MCF 10A (cell line): ENCODE measurements around the gene CBX7. TPM values are rescaled to one million over a fixed set of nuclear protein-coding genes. Genes with fewer than 3 reads are reported as not detected.

ENCODE experiments used
- Bru-seq: library from RNA; stranded (reverse); fragments of 400-500 nt; gene quantifications from one replicate; lab custom pipeline; 2021; lab: Mats Ljungman, UMichigan
- BruChase-seq, 2 experiments: library from RNA; stranded (reverse); fragments of 400-500 nt; gene quantifications; one replicate each; lab custom pipeline; 2021; lab: Mats Ljungman, UMichigan
- BruUV-seq: library from RNA; stranded (reverse); fragments of 400-500 nt; replicated peaks from 2 replicates; lab custom pipeline; 2021; lab: Mats Ljungman, UMichigan
- CTCF ChIA-PET: fragments of 300-600 bp; sonication (Branson Sonifier 250); formaldehyde crosslinking; extraction: SDS; loops from one replicate; lab custom pipeline; 2021; ENCODE audit warnings: antibody characterized with exemption, inconsistent platforms; lab: Yijun Ruan, JAX
- POLR2A ChIA-PET: fragments of 300-600, 350-650 bp; sonication (Branson Sonifier 250); formaldehyde crosslinking; extraction: SDS; loops from one replicate; lab custom pipeline; 2020; ENCODE audit warnings: antibody characterized with exemption, inconsistent platforms; lab: Yijun Ruan, JAX
- DNase-seq: peaks from one replicate; pipeline ENCODE4 v3.0.0-alpha.2; 2018; ENCODE audit not compliant: unreplicated experiment
- H3K27ac Mint-ChIP-seq: one replicate; pipeline ENCODE4 v1.8.0; 2022; ENCODE audit warnings: mild to moderate bottlenecking, low read depth, mixed read lengths; ENCODE audit not compliant: unreplicated experiment
- H3K27me3 Mint-ChIP-seq: one replicate; pipeline ENCODE4 v1.8.0; 2022; ENCODE audit warnings: mixed read lengths; ENCODE audit not compliant: insufficient read depth, unreplicated experiment
- H3K36me3 Mint-ChIP-seq: one replicate; pipeline ENCODE4 v1.8.0; 2022; ENCODE audit warnings: mild to moderate bottlenecking, moderate library complexity, mixed read lengths; ENCODE audit not compliant: insufficient read depth, unreplicated experiment
- H3K4me1 Mint-ChIP-seq: one replicate; pipeline ENCODE4 v1.8.0; 2022; ENCODE audit warnings: mixed read lengths; ENCODE audit not compliant: insufficient read depth, unreplicated experiment
- H3K4me3 Mint-ChIP-seq: one replicate; pipeline ENCODE4 v1.8.0; 2022; ENCODE audit warnings: mild to moderate bottlenecking, moderate library complexity, mixed read lengths; ENCODE audit not compliant: unreplicated experiment
- H3K9me3 Mint-ChIP-seq: one replicate; pipeline ENCODE4 v1.8.0; 2022; ENCODE audit warnings: mixed read lengths; ENCODE audit not compliant: unreplicated experiment
- CTCF ChIP-seq: fragments of 200-600 bp; IDR thresholded peaks from one replicate; pipeline ENCODE4 v1.8.0; 2022; ENCODE audit warnings: antibody characterized with exemption, mild to moderate bottlenecking; ENCODE audit not compliant: unreplicated experiment
- intact Hi-C: fragments of 100-400 bp; cut with micrococcal nuclease; formaldehyde crosslinking; loops from 2 replicates; pipeline ENCODE4 v1.14.1; 2022
- long read RNA-seq: library from polyadenylated mRNA; stranded (forward); transcript quantifications from one replicate; pipeline ENCODE4 v2.0.0, GENCODE V29; 2022
- total RNA-seq: library from RNA; stranded (reverse); gene quantifications from 2 replicates; pipeline ENCODE4 v1.2.3, GENCODE V29; 2022

The CBX7 gene
- total RNA-seq (5.3 and 6.2 TPM in 2 replicates), Bru-seq, nascent RNA (percentile 47 among the genes with signal in this experiment), BruChase-seq, experiment 1, labeled RNA remaining after a 6-hour chase (percentile 55 among the genes with signal in this experiment), BruChase-seq, experiment 2, labeled RNA remaining after a 2-hour chase (percentile 52 among the genes with signal in this experiment)
- long read RNA-seq, partial matches to known transcripts = 0 of 6 reads
- long read RNA-seq, other reads (novel, unspliced or antisense) = 4 of 6 reads

DNA sequence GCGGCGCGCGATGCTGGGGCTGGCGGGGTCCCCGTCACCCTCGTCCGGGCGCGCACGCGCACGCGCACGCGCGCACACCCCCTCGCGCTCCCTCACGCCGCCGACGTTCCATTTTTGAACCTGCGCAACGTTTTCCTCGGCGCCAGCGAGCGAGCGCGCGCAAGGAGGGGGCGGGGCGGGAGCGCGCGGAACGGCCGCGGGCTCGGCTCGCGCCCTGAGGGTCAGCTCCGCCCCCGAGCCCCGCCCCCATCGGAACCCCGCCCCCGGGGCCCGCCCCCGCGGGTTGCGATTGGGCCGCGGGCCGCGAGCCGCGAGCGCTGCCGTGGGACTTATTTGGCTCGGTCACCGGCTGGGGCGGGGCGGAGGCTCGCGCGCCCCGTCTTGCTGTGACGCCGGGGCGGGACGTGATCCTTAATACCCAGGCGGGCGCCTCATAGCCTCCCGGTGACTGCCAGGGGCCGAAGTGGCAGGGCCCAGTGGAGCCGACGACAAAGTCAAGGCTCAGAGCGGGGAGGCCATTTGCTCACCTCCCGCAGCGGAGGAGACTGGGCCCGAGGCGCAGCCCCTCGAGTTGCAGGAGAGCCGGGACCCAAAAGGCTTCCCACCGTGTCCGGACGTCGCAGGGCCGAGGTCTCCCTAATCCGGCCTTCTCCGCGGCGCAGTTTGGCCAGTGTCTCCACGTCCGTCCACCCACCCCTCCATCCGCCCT is at the start of gene CBX7:
Gene CBX7, minus strand, starts transcription at position 170 of the 709 bp plus-strand sequence. CDS start 236 bp downstream, outside the sequence.
- CTCF ChIA-PET = no interaction called here
- peak; percentile 76 for DNase-seq
- Mint-ChIP-seq H3K36me3 (no peaks in the 10 kb centered on the region), H3K4me3 (peak within 1 kb of the TSS; percentile 72), H3K4me1 (no peaks in the 10 kb centered on the region), H3K27ac (no peak within 1 kb of the TSS), H3K27me3 (peaks cover 36% of the 10 kb centered on the region), H3K9me3 (no peaks in the 10 kb centered on the region)
- POLR2A ChIA-PET = interaction anchor here (0.6 to 6.1 kb wide), 7 partner anchors 37 to 411 kb away, joined by 3 to 64 read pairs (median 3); partner anchors contain the start of gene RPL3
- intact Hi-C loops = loop anchor here (2.0 kb wide), 1 partner anchor 246 kb away; the partner anchor contains the start of gene TAB1
- BruUV-seq = no TSS peak
- no peak for TF ChIP-seq CTCF

GRCh38 chr22:39197578-39197977 is 45.1 kb upstream of the CBX7 start:
- intact Hi-C loops = no loop called here
- TF ChIP-seq CTCF = no peak
- H3K36me3 Mint-ChIP-seq = peaks cover 7% of the 10 kb centered on the region
- H3K9me3 Mint-ChIP-seq = no peaks in the 10 kb centered on the region
- H3K4me3 Mint-ChIP-seq = no peak overlapping the region
- DNase-seq = no peak
- H3K27me3 Mint-ChIP-seq = no peaks in the 10 kb centered on the region
- no TSS peak for BruUV-seq
- no peak overlapping the region for H3K27ac Mint-ChIP-seq
- CTCF ChIA-PET = no interaction called here
- H3K4me1 Mint-ChIP-seq = no peaks in the 10 kb centered on the region
- POLR2A ChIA-PET = interaction anchor here (1.3 kb wide), 1 partner anchor 14 kb away, joined by 3 read pairs; no protein-coding TSS in a partner anchor

DNA sequence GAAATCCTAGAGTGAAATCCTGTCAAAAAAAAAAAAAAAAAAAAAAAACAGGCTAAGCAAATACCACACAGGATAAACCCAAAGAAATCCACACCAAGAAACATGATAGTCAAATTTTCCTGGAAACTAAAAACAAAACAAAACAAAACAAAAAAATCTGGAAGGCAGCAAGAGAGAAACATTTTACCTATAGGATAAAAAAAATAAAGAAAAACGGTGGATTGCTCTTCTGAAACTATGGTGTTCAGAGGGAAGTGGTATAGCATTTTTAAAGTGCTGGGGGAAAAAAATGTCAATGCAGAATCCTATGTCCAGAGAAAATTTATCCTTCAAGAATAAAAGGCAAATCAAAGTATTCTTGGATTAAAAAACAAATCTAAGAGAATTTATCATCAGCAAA is 41.6 kb upstream of the CBX7 start:
- H3K4me3 Mint-ChIP-seq = no peak overlapping the region
- peaks cover 7% of the 10 kb centered on the region for H3K36me3 Mint-ChIP-seq
- no peaks in the 10 kb centered on the region for H3K4me1 Mint-ChIP-seq
- intact Hi-C loops = no loop called here
- ChIA-PET CTCF (no interaction called here), POLR2A (no interaction called here)
- no peak overlapping the region for H3K27ac Mint-ChIP-seq
- no peak for TF ChIP-seq CTCF
- no peaks in the 10 kb centered on the region for H3K9me3 Mint-ChIP-seq
- no peaks in the 10 kb centered on the region for H3K27me3 Mint-ChIP-seq
- no TSS peak for BruUV-seq
- no peak for DNase-seq

DNA sequence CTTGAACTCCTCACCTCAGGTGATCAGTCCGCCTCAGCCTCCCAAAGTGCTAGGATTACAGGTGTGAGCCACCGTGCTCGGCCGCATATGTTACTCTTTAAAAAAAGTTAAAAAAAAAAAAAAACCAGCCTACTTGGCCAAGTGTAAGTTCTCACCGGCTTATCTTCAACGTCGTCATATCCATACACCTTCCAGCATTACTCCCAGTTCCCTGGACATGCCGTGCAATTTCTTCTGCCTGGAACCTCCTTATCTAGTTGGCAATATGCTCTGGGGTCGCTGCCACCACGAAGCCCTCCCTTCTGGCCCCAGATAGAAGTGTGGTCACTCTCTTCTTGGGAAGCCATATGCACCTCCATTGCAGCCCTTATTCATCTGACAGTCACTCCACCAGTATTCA is 36.3 kb upstream of the CBX7 start:
- H3K9me3 Mint-ChIP-seq = no peaks in the 10 kb centered on the region
- intact Hi-C loops = no loop called here
- H3K4me3 Mint-ChIP-seq = no peak overlapping the region
- H3K4me1 Mint-ChIP-seq = no peaks in the 10 kb centered on the region
- BruUV-seq = no TSS peak
- peaks cover 7% of the 10 kb centered on the region for H3K36me3 Mint-ChIP-seq
- POLR2A ChIA-PET = no interaction called here
- no peak for DNase-seq
- CTCF ChIA-PET = no interaction called here
- H3K27me3 Mint-ChIP-seq = no peaks in the 10 kb centered on the region
- no peak for TF ChIP-seq CTCF
- H3K27ac Mint-ChIP-seq = no peak overlapping the region
